Panc1 (cell line): ENCODE results near the gene IREB2.

Experiments used
- CTCF ChIP-seq: fragments of 450-650 bp; IDR thresholded peaks from 2 replicates; pipeline ENCODE4 v1.5.1; 2017; ENCODE audit warnings: mild to moderate bottlenecking
- POLR2AphosphoS5 ChIP-seq: IDR thresholded peaks from 2 replicates; pipeline ENCODE4 v1.6.1; 2012; ENCODE audit warnings: mild to moderate bottlenecking, low read depth, low read length, moderate library complexity
- SIN3A ChIP-seq: IDR thresholded peaks from 2 replicates; pipeline ENCODE4 v1.6.1; 2012; ENCODE audit warnings: low read depth, mild to moderate bottlenecking, low read length, moderate library complexity, borderline replicate concordance; ENCODE audit not compliant: insufficient read depth
- TCF7L2 ChIP-seq: IDR thresholded peaks from 2 replicates; pipeline ENCODE4 v1.6.1; 2011; ENCODE audit warnings: mild to moderate bottlenecking, low read depth, low read length, inconsistent platforms

DNA sequence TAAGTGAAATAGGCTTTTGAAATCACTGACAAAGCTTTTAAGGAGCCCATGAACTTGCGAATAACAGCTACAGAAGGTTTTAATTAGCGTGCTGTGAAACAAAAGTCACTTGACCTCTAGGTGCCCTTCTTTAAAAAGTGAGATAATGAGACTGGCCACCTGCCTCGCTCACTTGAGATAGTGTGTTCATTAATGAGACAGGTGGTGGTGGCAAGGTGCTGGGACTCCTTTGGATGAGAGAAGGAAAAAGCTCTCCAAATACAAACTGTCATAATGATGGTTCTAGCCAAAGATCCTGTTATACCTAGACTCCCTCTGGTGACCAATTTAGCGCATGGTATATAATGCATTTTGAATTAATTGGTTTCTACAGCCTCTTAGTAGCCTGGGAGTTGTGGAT is 22.7 kb upstream of the IREB2 start:
- TF ChIP-seq CTCF: no peak; the same call in 1 of the 2 replicates
- TF ChIP-seq POLR2AphosphoS5: no peak
- TF ChIP-seq SIN3A: no peak
- no peak for TF ChIP-seq TCF7L2
